K562 (cell line): ENCODE data around the gene LNPEP. TPM values are rescaled to one million over a fixed set of nuclear protein-coding genes. Genes with fewer than 3 reads are reported as not detected.

Experiments
- CHCHD3 ChIP-seq: fragments of 250-450 bp; sonication (Bioruptor Pico); IDR thresholded peaks from 2 replicates; pipeline ENCODE4 v2.1.2; 2022; ENCODE audit warnings: mild to moderate bottlenecking
- ELF1 ChIP-seq: fragments of 200-800 bp; sonication (Bioruptor generic); IDR thresholded peaks from 2 replicates; pipeline ENCODE4 v1.6.1; 2016; ENCODE audit warnings: missing genetic modification characterization, missing compliant biosample characterization
- ESRRB ChIP-seq: fragments of 250-450 bp; sonication (Bioruptor Pico); IDR thresholded peaks from 2 replicates; pipeline ENCODE4 v1.5.0; 2020; ENCODE audit warnings: mild to moderate bottlenecking, moderate library complexity, borderline replicate concordance
- FOS ChIP-seq: IDR thresholded peaks from 3 replicates; pipeline ENCODE4 v1.6.1; 2011; ENCODE audit not compliant: insufficient read length; ENCODE audit errors: extremely low read depth
- KDM5B ChIP-seq: fragments of 200-600 bp; sonication (generic); IDR thresholded peaks from 2 replicates; pipeline ENCODE4 v1.6.1; 2012; ENCODE audit warnings: low read depth, mild to moderate bottlenecking, moderate library complexity, low read length, control low read depth, inconsistent platforms; ENCODE audit not compliant: insufficient replicate concordance
- PHB2 ChIP-seq: fragments of 450-650 bp; IDR thresholded peaks from 2 replicates; pipeline ENCODE4 v1.6.1; 2017; ENCODE audit warnings: low read depth
- RBBP5 ChIP-seq: fragments of 200-600 bp; sonication (generic); IDR thresholded peaks from 2 replicates; pipeline ENCODE4 v1.6.1; 2012; ENCODE audit warnings: borderline replicate concordance, mild to moderate bottlenecking, low read length, control low read depth, inconsistent platforms; ENCODE audit not compliant: insufficient read depth, poor library complexity, severe bottlenecking
- RUNX1 ChIP-seq: sonication (generic); IDR thresholded peaks from 2 replicates; pipeline ENCODE4 v1.6.1; 2016; ENCODE audit warnings: antibody characterized with exemption, low read depth
- SLC30A9 ChIP-seq: fragments of 250-450 bp; sonication (Bioruptor Pico); IDR thresholded peaks from 2 replicates; pipeline ENCODE4 v1.8.0; 2022; ENCODE audit warnings: mild to moderate bottlenecking, moderate library complexity
- TRIM24 ChIP-seq, 2 experiments: fragments of 450-650 bp; IDR thresholded peaks; 2 replicates each; pipeline ENCODE4 v1.6.1; 2016
- ZNF184 ChIP-seq: sonication (generic); formaldehyde crosslinking; IDR thresholded peaks from 2 replicates; pipeline ENCODE4 v1.5.0; 2020; ENCODE audit warnings: missing genetic modification reagents
- ZNF253 ChIP-seq: fragments of 250-450 bp; sonication (Bioruptor Pico); conservative IDR thresholded peaks from 2 replicates; pipeline ENCODE4 v1.6.1; 2021; ENCODE audit warnings: mild to moderate bottlenecking
- polyA plus RNA-seq, 8 experiments: library from polyadenylated mRNA; depleted of rRNA in 4 of 8; stranded (reverse) in 5 of 8; unstranded in 3 of 8; fragments of >200 nt; fragmentation: Nextera tagmentation in 2 of 8; fragmentation: Illumina TruSeq in 1 of 8; extraction: Ambion mirVana in 2 of 8; extraction: Trizol in 1 of 8; gene quantifications; 2 replicates each; pipeline versions ENCODE4 v1.2.1 to v1.2.3, GENCODE V29; 2011 to 2014; ENCODE audit warnings: inconsistent platforms in 1 of 8, missing spikeins in 1 of 8
- total RNA-seq, 7 experiments: library from RNA; depleted of rRNA in 6 of 7; stranded (reverse); fragments of >200 nt in 6 of 7; fragmentation: Illumina TruSeq in 2 of 7; extraction: Trizol in 2 of 7; gene quantifications; 2 replicates each; pipeline versions ENCODE4 v1.2.1 to v1.2.3, GENCODE V29; 2011 to 2021; ENCODE audit warnings: low replicate concordance in 1 of 7
- TF ChIP-seq, protein P1 (sequence below), 3 experiments: IDR thresholded peaks in 2 of 3; conservative IDR thresholded peaks in 1 of 3; 2 replicates each; pipeline ENCODE4 v1.5.1; 2011 to 2012; ENCODE audit warnings: low read length in 3 of 3, mild to moderate bottlenecking in 3 of 3, control low read depth in 2 of 3, improper control_type of control experiment in 1 of 3, inconsistent platforms in 1 of 3, low read depth in 1 of 3, mixed read lengths in 1 of 3, moderate library complexity in 1 of 3; ENCODE audit not compliant: insufficient read depth in 2 of 3
- TF ChIP-seq, protein P2 (sequence below), 2 experiments: fragments of 450-650 bp; IDR thresholded peaks; 2 replicates each; pipeline ENCODE4 v1.6.1; 2016; ENCODE audit warnings: mild to moderate bottlenecking in 2 of 2, borderline replicate concordance in 1 of 2, low read depth in 1 of 2, moderate library complexity in 1 of 2
- TF ChIP-seq, protein P3 (sequence below), 2 experiments: IDR thresholded peaks; 2 replicates each; pipeline ENCODE4 v1.6.1; 2012; ENCODE audit warnings: improper control_type of control experiment in 2 of 2, low read depth in 2 of 2, low read length in 2 of 2, borderline replicate concordance in 1 of 2

Gene LNPEP
- total and polyA plus RNA-seq, 9 of the 15 experiments (the other 6 are each of a cell fraction or from before 2014, with no cell fraction given), result 2.6 to 27.9 (median 11.2) TPM

DNA sequence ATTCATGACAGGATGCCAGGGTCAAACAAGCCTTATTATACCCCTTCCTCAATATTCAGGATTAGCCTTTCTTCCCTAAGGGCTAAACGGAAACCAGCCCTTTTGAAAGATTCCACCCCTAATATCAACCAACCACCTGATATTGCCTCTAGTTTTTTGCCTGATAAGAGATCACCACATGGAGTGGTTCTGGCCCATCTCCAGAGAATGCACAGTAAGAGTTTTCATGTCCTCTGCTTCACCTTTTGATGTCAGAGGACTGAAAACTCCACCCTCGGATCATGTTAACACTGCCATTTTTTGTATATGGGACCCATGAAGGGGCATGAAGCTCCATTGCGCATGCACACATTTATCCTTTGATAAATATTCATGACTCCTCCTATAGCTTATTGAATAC lies 5.8 kb upstream of the LNPEP start (continued):
- TF ChIP-seq, protein P1, sequence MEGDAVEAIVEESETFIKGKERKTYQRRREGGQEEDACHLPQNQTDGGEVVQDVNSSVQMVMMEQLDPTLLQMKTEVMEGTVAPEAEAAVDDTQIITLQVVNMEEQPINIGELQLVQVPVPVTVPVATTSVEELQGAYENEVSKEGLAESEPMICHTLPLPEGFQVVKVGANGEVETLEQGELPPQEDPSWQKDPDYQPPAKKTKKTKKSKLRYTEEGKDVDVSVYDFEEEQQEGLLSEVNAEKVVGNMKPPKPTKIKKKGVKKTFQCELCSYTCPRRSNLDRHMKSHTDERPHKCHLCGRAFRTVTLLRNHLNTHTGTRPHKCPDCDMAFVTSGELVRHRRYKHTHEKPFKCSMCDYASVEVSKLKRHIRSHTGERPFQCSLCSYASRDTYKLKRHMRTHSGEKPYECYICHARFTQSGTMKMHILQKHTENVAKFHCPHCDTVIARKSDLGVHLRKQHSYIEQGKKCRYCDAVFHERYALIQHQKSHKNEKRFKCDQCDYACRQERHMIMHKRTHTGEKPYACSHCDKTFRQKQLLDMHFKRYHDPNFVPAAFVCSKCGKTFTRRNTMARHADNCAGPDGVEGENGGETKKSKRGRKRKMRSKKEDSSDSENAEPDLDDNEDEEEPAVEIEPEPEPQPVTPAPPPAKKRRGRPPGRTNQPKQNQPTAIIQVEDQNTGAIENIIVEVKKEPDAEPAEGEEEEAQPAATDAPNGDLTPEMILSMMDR (IDR thresholded peaks at IDR 0.05 in 2 of 3, conservative IDR thresholded peaks at IDR 0.05 in 1 of 3; ENCODE audit: insufficient read depth in 2 of 3, low read depth in 1 of 3, low read length in 3 of 3), result no peak
- TF ChIP-seq, protein P2, sequence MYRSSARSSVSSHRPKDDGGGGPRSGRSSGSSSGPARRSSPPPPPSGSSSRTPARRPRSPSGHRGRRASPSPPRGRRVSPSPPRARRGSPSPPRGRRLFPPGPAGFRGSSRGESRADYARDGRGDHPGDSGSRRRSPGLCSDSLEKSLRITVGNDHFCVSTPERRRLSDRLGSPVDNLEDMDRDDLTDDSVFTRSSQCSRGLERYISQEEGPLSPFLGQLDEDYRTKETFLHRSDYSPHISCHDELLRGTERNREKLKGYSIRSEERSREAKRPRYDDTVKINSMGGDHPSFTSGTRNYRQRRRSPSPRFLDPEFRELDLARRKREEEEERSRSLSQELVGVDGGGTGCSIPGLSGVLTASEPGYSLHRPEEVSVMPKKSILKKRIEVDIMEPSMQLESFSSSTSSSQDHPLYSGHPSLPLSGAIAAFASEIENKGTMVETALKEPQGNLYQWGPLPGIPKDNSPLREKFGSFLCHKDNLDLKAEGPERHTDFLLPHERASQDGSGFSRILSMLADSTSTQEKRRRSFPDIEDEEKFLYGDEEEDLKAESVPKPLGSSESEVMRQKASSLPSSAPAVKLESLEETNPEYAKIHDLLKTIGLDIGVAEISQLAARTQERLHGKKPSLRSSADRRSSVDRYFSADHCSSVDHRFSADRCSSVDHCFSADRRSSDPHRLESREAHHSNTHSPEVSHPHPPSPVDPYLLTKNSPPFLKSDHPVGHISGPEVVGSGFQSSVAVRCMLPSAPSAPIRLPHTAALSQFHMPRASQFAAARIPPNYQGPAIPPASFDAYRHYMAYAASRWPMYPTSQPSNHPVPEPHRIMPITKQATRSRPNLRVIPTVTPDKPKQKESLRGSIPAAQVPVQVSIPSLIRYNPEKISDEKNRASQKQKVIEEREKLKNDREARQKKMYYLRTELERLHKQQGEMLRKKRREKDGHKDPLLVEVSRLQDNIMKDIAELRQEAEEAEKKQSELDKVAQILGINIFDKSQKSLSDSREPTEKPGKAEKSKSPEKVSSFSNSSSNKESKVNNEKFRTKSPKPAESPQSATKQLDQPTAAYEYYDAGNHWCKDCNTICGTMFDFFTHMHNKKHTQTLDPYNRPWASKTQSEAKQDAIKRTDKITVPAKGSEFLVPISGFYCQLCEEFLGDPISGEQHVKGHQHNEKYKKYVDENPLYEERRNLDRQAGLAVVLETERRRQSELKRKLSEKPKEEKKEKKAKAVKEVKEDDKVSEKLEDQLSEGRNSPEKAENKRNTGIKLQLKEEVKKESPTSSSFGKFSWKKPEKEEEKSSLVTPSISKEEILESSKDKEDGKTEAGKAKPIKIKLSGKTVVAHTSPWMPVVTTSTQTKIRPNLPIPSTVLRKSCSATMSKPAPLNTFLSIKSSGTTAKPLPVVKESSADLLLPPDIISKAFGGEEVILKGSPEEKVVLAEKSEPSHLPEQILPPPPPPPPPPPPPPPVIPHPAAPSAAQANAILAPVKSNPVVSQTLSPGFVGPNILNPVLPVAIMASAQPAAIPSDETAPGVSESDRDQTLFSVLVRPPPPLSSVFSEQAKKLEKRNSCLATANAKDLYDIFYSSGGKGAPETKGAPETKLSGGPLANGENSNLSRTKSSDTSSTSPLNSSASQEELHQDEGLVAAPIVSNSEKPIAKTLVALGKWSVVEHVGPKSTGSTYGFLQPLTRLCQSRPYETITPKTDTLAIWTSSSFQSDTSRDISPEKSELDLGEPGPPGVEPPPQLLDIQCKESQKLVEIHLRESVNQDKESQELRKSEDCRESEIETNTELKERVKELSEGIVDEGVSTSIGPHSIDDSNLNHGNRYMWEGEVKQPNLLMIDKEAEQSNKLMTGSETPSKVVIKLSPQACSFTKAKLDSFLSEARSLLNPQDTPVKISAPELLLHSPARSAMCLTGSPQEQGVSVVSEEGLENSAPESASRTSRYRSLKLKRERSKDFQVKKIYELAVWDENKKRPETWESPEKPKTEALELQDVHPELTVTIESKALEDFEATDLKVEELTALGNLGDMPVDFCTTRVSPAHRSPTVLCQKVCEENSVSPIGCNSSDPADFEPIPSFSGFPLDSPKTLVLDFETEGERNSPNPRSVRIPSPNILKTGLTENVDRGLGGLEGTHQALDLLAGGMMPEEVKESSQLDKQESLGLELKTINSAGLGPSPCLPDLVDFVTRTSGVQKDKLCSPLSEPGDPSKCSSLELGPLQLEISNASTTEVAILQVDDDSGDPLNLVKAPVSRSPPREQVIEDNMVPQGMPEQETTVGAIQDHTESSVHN (IDR thresholded peaks at IDR 0.05; ENCODE audit: borderline replicate concordance in 1 of 2, low read depth in 1 of 2), result 0 out of 4 replicates have a peak, but pooled peaks of 1 of the 2 experiments have one; percentile 18
- TF ChIP-seq FOS (no peak), SLC30A9 (CRISPR knock-in tag) (no peak), ESRRB (CRISPR knock-in tag) (no peak), PHB2 (no peak), ZNF184 (no peak), ZNF253 (CRISPR knock-in tag) (no peak), KDM5B (no peak), ELF1 (tag) (no peak), CHCHD3 (CRISPR knock-in tag) (no peak), RBBP5 (no peak), TRIM24 (IDR thresholded peaks at IDR 0.05) (peak in 1 of 2 experiments; percentile 57; a peak in 1 of 4 replicates), RUNX1 (no peak)
- TF ChIP-seq, protein P3, sequence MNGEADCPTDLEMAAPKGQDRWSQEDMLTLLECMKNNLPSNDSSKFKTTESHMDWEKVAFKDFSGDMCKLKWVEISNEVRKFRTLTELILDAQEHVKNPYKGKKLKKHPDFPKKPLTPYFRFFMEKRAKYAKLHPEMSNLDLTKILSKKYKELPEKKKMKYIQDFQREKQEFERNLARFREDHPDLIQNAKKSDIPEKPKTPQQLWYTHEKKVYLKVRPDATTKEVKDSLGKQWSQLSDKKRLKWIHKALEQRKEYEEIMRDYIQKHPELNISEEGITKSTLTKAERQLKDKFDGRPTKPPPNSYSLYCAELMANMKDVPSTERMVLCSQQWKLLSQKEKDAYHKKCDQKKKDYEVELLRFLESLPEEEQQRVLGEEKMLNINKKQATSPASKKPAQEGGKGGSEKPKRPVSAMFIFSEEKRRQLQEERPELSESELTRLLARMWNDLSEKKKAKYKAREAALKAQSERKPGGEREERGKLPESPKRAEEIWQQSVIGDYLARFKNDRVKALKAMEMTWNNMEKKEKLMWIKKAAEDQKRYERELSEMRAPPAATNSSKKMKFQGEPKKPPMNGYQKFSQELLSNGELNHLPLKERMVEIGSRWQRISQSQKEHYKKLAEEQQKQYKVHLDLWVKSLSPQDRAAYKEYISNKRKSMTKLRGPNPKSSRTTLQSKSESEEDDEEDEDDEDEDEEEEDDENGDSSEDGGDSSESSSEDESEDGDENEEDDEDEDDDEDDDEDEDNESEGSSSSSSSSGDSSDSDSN (IDR thresholded peaks at IDR 0.05; ENCODE audit: borderline replicate concordance in 1 of 2, low read depth in 2 of 2, low read length in 2 of 2), result no peak
